SK-N-SH (cell line): ENCODE measurements around the gene PLD1. TPM values are rescaled to one million over a fixed set of nuclear protein-coding genes. Genes with fewer than 3 reads are reported as not detected.

Experiments used
- CTCF ChIA-PET: fragments of 300-600, 350-600 bp; formaldehyde crosslinking; extraction: SDS; loops from one replicate; lab custom pipeline; 2021; lab: Yijun Ruan, JAX
- POLR2A ChIA-PET: fragments of 350-600 bp; sonication (Branson Sonifier 250); formaldehyde crosslinking; extraction: SDS; loops from one replicate; lab custom pipeline; 2020; ENCODE audit warnings: antibody characterized with exemption, inconsistent platforms; lab: Yijun Ruan, JAX
- DNase-seq: peaks from one replicate; pipeline ENCODE4 v3.0.0; 2012
- H2AFZ ChIP-seq: fragments of 200-600 bp; sonication (generic); 2 replicates; pipeline ENCODE4 v1.8.1; 2016; ENCODE audit warnings: antibody characterized with exemption, mild to moderate bottlenecking, low read depth
- H3F3A ChIP-seq: fragments of 200-600 bp; sonication (generic); replicated peaks from 2 replicates; pipeline ENCODE3; 2016; ENCODE audit warnings: antibody characterized with exemption, mild to moderate bottlenecking; ENCODE audit not compliant: insufficient read depth
- H3K27ac ChIP-seq, 2 experiments: fragments of 200-500 bp in 1 of 2; fragments of 200-600 bp in 1 of 2; sonication (Bioruptor generic) in 1 of 2; sonication (generic), shearing (Covaris generic) in 1 of 2; 2 replicates each; pipeline versions ENCODE4 v1.5.1 to v1.6.1; 2014 to 2016; ENCODE audit warnings: low read depth in 2 of 2, inconsistent platforms in 1 of 2, low read length in 1 of 2, mild to moderate bottlenecking in 1 of 2, mixed read lengths in 1 of 2
- H3K27me3 ChIP-seq: fragments of 200-600 bp; sonication (generic), shearing (Covaris generic); 2 replicates; pipeline ENCODE4 v1.6.1; 2016; ENCODE audit warnings: mixed run types; ENCODE audit not compliant: insufficient read depth
- H3K36me3 ChIP-seq, 2 experiments: fragments of 200-500 bp in 1 of 2; fragments of 200-600 bp in 1 of 2; sonication (Bioruptor generic) in 1 of 2; sonication (generic) in 1 of 2; replicated peaks in 1 of 2; 2 replicates each; pipeline versions ENCODE3 to v1.5.1; 2014 to 2016; ENCODE audit warnings: low read length in 1 of 2, mild to moderate bottlenecking in 1 of 2; ENCODE audit not compliant: insufficient read depth in 2 of 2, control insufficient read depth in 1 of 2
- H3K4me1 ChIP-seq, 2 experiments: fragments of 200-500 bp in 1 of 2; fragments of 200-600 bp in 1 of 2; sonication (Bioruptor generic) in 1 of 2; sonication (generic), shearing (Covaris generic) in 1 of 2; 2 replicates each; pipeline versions ENCODE4 v1.5.1 to v1.6.1; 2014 to 2016; ENCODE audit warnings: low read depth in 1 of 2, low read length in 1 of 2, mixed run types in 1 of 2; ENCODE audit not compliant: insufficient read depth in 2 of 2, control insufficient read depth in 1 of 2
- H3K4me2 ChIP-seq: fragments of 200-600 bp; sonication (generic), shearing (Covaris generic); 2 replicates; pipeline ENCODE4 v1.6.1; 2017; ENCODE audit warnings: mixed run types
- H3K4me3 ChIP-seq, 2 experiments: fragments of 200-500 bp in 1 of 2; fragments of 200-600 bp in 1 of 2; sonication (Bioruptor generic) in 1 of 2; sonication (generic), shearing (Covaris generic) in 1 of 2; 2 replicates each; pipeline versions ENCODE4 v1.5.1 to v1.8.1; 2014 to 2016; ENCODE audit warnings: low read depth in 2 of 2, inconsistent platforms in 1 of 2, low read length in 1 of 2, mild to moderate bottlenecking in 1 of 2, mixed read lengths in 1 of 2, moderate library complexity in 1 of 2
- H3K79me2 ChIP-seq: fragments of 200-600 bp; sonication (generic); 2 replicates; pipeline ENCODE4 v1.8.1; 2017; ENCODE audit warnings: mild to moderate bottlenecking; ENCODE audit not compliant: insufficient read depth
- H3K9ac ChIP-seq: fragments of 200-600 bp; sonication (generic); 2 replicates; pipeline ENCODE4 v1.6.1; 2017; ENCODE audit warnings: mixed run types
- H3K9me2 ChIP-seq: fragments of 200-600 bp; sonication (generic); 2 replicates; pipeline ENCODE4 v1.6.1; 2017; ENCODE audit warnings: mixed run types
- H3K9me3 ChIP-seq: fragments of 200-600 bp; sonication (generic); 2 replicates; pipeline ENCODE4 v1.6.1; 2017; ENCODE audit warnings: mixed run types, mild to moderate bottlenecking, moderate library complexity
- H4K20me1 ChIP-seq: fragments of 200-600 bp; sonication (generic); 2 replicates; pipeline ENCODE4 v1.6.1; 2017; ENCODE audit warnings: mild to moderate bottlenecking, mixed run types; ENCODE audit not compliant: insufficient read depth
- CHD2 ChIP-seq: fragments of 150-350 bp; IDR thresholded peaks from 2 replicates; pipeline ENCODE4 v1.6.1; 2018; ENCODE audit warnings: low read length; ENCODE audit not compliant: partially characterized antibody
- CTCF ChIP-seq: fragments of 200-600 bp; sonication (generic); IDR thresholded peaks from 2 replicates; pipeline ENCODE4 v1.6.1; 2017; ENCODE audit warnings: antibody characterized with exemption, mild to moderate bottlenecking, moderate library complexity
- ELF1 ChIP-seq: IDR thresholded peaks from 2 replicates; pipeline ENCODE4 v1.4.0; 2012
- EZH2phosphoT487 ChIP-seq: fragments of 200-600 bp; sonication (generic); IDR thresholded peaks from 2 replicates; pipeline ENCODE4 v1.6.1; 2017; ENCODE audit warnings: low read depth, mixed run types, mild to moderate bottlenecking, antibody characterized with exemption, moderate library complexity, borderline replicate concordance
- FOXM1 ChIP-seq: IDR thresholded peaks from 2 replicates; pipeline ENCODE4 v1.4.0; 2012; ENCODE audit warnings: low read depth, mild to moderate bottlenecking
- GATA2 ChIP-seq: sonication (generic); formaldehyde crosslinking; IDR thresholded peaks from 2 replicates; pipeline ENCODE4 v1.5.0; 2020; ENCODE audit warnings: mild to moderate bottlenecking, missing genetic modification reagents
- NRF1 ChIP-seq: IDR thresholded peaks from 2 replicates; pipeline ENCODE4 v1.6.1; 2012; ENCODE audit warnings: low read depth, mild to moderate bottlenecking, low read length
- PBX3 ChIP-seq: IDR thresholded peaks from 2 replicates; pipeline ENCODE4; 2012
- POLR2AphosphoS5 ChIP-seq: IDR thresholded peaks from 2 replicates; pipeline ENCODE4 v1.6.1; 2012; ENCODE audit warnings: low read depth, low read length
- RAD21 ChIP-seq: IDR thresholded peaks from 2 replicates; pipeline ENCODE4 v1.6.1; 2012; ENCODE audit warnings: mild to moderate bottlenecking, low read length
- RCOR1 ChIP-seq: fragments of 150-350 bp; IDR thresholded peaks from 2 replicates; pipeline ENCODE4 v1.6.1; 2017; ENCODE audit warnings: antibody characterized with exemption, low read length
- REST ChIP-seq: IDR thresholded peaks from 2 replicates; pipeline ENCODE4 v1.6.1; 2012; ENCODE audit warnings: mild to moderate bottlenecking, low read depth, low read length, moderate library complexity
- RXRA ChIP-seq: IDR thresholded peaks from 2 replicates; pipeline ENCODE4 v1.4.0; 2012; ENCODE audit warnings: low read depth, mild to moderate bottlenecking, borderline replicate concordance
- SIN3A ChIP-seq: IDR thresholded peaks from 2 replicates; pipeline ENCODE4 v1.6.1; 2012; ENCODE audit warnings: low read depth, mild to moderate bottlenecking, low read length, moderate library complexity, borderline replicate concordance
- SMC3 ChIP-seq: IDR thresholded peaks from 2 replicates; pipeline ENCODE4 v1.6.1; 2012; ENCODE audit warnings: low read depth, low read length, improper control_type of control experiment
- TEAD4 ChIP-seq: IDR thresholded peaks from 2 replicates; pipeline ENCODE4 v1.4.0; 2012; ENCODE audit warnings: mild to moderate bottlenecking, borderline replicate concordance; ENCODE audit not compliant: insufficient read depth
- USF1 ChIP-seq: IDR thresholded peaks from 2 replicates; pipeline ENCODE4 v1.4.0; 2012; ENCODE audit warnings: low read depth, borderline replicate concordance
- USF2 ChIP-seq: fragments of 150-350 bp; IDR thresholded peaks from 2 replicates; pipeline ENCODE4 v1.6.1; 2017; ENCODE audit warnings: antibody characterized with exemption, low read length, low read depth, borderline replicate concordance
- WGBS: methylation state at CpG from one replicate; pipeline ENCODE4 v1.1.6; 2017; ENCODE audit warnings: low lambda C conversion rate; 5-methylcytosine and 5-hydroxymethylcytosine counted together
- polyA plus RNA-seq, 3 experiments: library from polyadenylated mRNA; depleted of rRNA; stranded (reverse); fragments of >200 nt; gene quantifications; 2 replicates each; pipeline ENCODE4 v1.2.3, GENCODE V29; 2012

The PLD1 gene
- polyA plus RNA-seq, 1 of the 3 experiments (the other 2 are of a cell fraction), result 6.2 TPM

GRCh38 chr3:171760477-171760876 lies 49.8 kb downstream of the PLD1 start:
- Histone ChIP-seq H3K27me3 (no peaks in the 10 kb centered on the region), H2AFZ (no peak overlapping the region), H3K9ac (no peak overlapping the region), H3K9me3 (no peaks in the 10 kb centered on the region), H3F3A (peaks cover 6% of the 10 kb centered on the region), H3K79me2 (no peaks in the 10 kb centered on the region), H3K4me3 (no peak overlapping the region), H3K4me1 (no peaks in the 10 kb centered on the region), H3K27ac (no peak overlapping the region), H3K9me2 (no peaks in the 10 kb centered on the region), H3K36me3 (no peaks in the 10 kb centered on the region), H4K20me1 (no peaks in the 10 kb centered on the region), H3K4me2 (no peak overlapping the region)
- DNase-seq, result no peak
- POLR2A ChIA-PET, result no interaction called here
- CTCF ChIA-PET, result interaction anchor here (1.4 kb wide), 1 partner anchor 11 kb away, joined by 3 read pairs; no protein-coding TSS in a partner anchor
- WGBS, result 100% methylated on average over 2 of the region's 2 CpGs
- TF ChIP-seq USF2 (no peak), POLR2AphosphoS5 (no peak), TEAD4 (no peak), GATA2 (no peak), SIN3A (no peak), RAD21 (no peak), RCOR1 (no peak), RXRA (no peak), PBX3 (no peak)

- WGBS, result 87% methylated on average over 3 of the region's 3 CpGs
- H3K79me2 ChIP-seq, result no peaks in the 10 kb centered on the region
- POLR2A ChIA-PET, result no interaction called here
These were observed 52.2 kb downstream of the PLD1 start for GRCh38 chr3:171758109-171758508.

More at GRCh38 chr3:171758109-171758508, 52.2 kb downstream of the PLD1 start:
- CTCF ChIA-PET, result interaction anchor here (0.7 to 6.7 kb wide), 4 partner anchors 15 to 582 kb away, joined by 3 to 36 read pairs (median 4); no protein-coding TSS in a partner anchor
- H3K27ac ChIP-seq, result no peak overlapping the region
- no peaks in the 10 kb centered on the region for H3K27me3 ChIP-seq
- TF ChIP-seq USF2 (no peak), RAD21 (no peak), FOXM1 (no peak), EZH2phosphoT487 (no peak), ELF1 (no peak), REST (no peak), CTCF (no peak), CHD2 (no peak), USF1 (no peak), TEAD4 (no peak), NRF1 (no peak), SMC3 (no peak)
- H3F3A ChIP-seq, result peaks cover 13% of the 10 kb centered on the region
- H3K36me3 ChIP-seq, result no peaks in the 10 kb centered on the region
- H3K4me2 ChIP-seq, result no peak overlapping the region
- H3K9me2 ChIP-seq, result no peaks in the 10 kb centered on the region
- H4K20me1 ChIP-seq, result no peaks in the 10 kb centered on the region
- no peak for DNase-seq
- H3K4me1 ChIP-seq, result peaks cover 0 to 3% of the 10 kb centered on the region in 2 experiments; a peak in 1 of 4 replicates
- no peak overlapping the region for H2AFZ ChIP-seq
- H3K9ac ChIP-seq, result no peak overlapping the region
- H3K4me3 ChIP-seq, result no peak overlapping the region
- H3K9me3 ChIP-seq, result no peaks in the 10 kb centered on the region
